ENCODE results near the gene BLM.

BLM gene

GRCh38 chr15:90780916-90781315 lies 63.8 kb downstream of the BLM start:
- DNase-seq (ENCODE audit: extremely low read depth in 1 of 2, low read depth in 1 of 2): no peak

GRCh38 chr15:90782442-90782841 lies 65.3 kb downstream of the BLM start:
- no peak for DNase-seq (ENCODE audit: extremely low read depth in 1 of 2, low read depth in 1 of 2)

- no peak for DNase-seq (ENCODE audit: extremely low read depth in 1 of 2, low read depth in 1 of 2)
These were observed 70.7 kb downstream of the BLM start for GRCh38 chr15:90787881-90788280.

GRCh38 chr15:90789462-90789861 lies 72.3 kb downstream of the BLM start:
- DNase-seq (ENCODE audit: extremely low read depth in 1 of 2, low read depth in 1 of 2): no peak

- DNase-seq (ENCODE audit: extremely low read depth in 1 of 2, low read depth in 1 of 2): no peak
These were observed 72.9 kb downstream of the BLM start for GRCh38 chr15:90790057-90790456.

- DNase-seq (ENCODE audit: extremely low read depth in 1 of 2, low read depth in 1 of 2): no peak
These were observed 73.4 kb downstream of the BLM start for GRCh38 chr15:90790561-90790960.

GRCh38 chr15:90794538-90794937 lies 77.4 kb downstream of the BLM start:
- no peak for DNase-seq (ENCODE audit: extremely low read depth in 1 of 2, low read depth in 1 of 2)

GRCh38 chr15:90799639-90800170 lies 82.6 kb downstream of the BLM start:
- DNase-seq (ENCODE audit: extremely low read depth in 1 of 2, low read depth in 1 of 2): no peak

- no peak for DNase-seq (ENCODE audit: extremely low read depth in 1 of 2, low read depth in 1 of 2)
These were observed 84.7 kb downstream of the BLM start for GRCh38 chr15:90801803-90802202.

GRCh38 chr15:90807074-90807785 lies 90.1 kb downstream of the BLM start:
- DNase-seq (ENCODE audit: extremely low read depth in 1 of 2, low read depth in 1 of 2): no peak

GRCh38 chr15:90807786-90808086 lies 90.6 kb downstream of the BLM start:
- no peak for DNase-seq (ENCODE audit: extremely low read depth in 1 of 2, low read depth in 1 of 2)

- no peak for DNase-seq (ENCODE audit: extremely low read depth in 1 of 2, low read depth in 1 of 2)
These were observed 91.5 kb downstream of the BLM start for GRCh38 chr15:90808517-90809235.

- DNase-seq (ENCODE audit: extremely low read depth in 1 of 2, low read depth in 1 of 2): no peak
These were observed 92.4 kb downstream of the BLM start for GRCh38 chr15:90809536-90809935.

- no peak for DNase-seq (ENCODE audit: extremely low read depth in 1 of 2, low read depth in 1 of 2)
These were observed 93.2 kb downstream of the BLM start for GRCh38 chr15:90810354-90810753.

GRCh38 chr15:90812171-90812957 lies 95.2 kb downstream of the BLM start:
- DNase-seq (ENCODE audit: extremely low read depth in 1 of 2, low read depth in 1 of 2): no peak

GRCh38 chr15:90812958-90813265 lies 95.8 kb downstream of the BLM start:
- DNase-seq (ENCODE audit: extremely low read depth in 1 of 2, low read depth in 1 of 2): no peak

- DNase-seq (ENCODE audit: extremely low read depth in 1 of 2, low read depth in 1 of 2): no peak
These were observed 96.6 kb downstream of the BLM start for GRCh38 chr15:90813796-90814190.

- DNase-seq (ENCODE audit: extremely low read depth in 1 of 2, low read depth in 1 of 2): no peak
These were observed 97.2 kb downstream of the BLM start for GRCh38 chr15:90814191-90814821.

GRCh38 chr15:90816401-90817116 lies 99.4 kb downstream of the BLM start:
- no peak for DNase-seq (ENCODE audit: extremely low read depth in 1 of 2, low read depth in 1 of 2)

- no peak for DNase-seq (ENCODE audit: extremely low read depth in 1 of 2, low read depth in 1 of 2)
These were observed 100.2 kb downstream of the BLM start for GRCh38 chr15:90817117-90818057.

Data from activated CD8-positive, alpha-beta memory T cell treated with anti-CD3 and anti-CD28 coated beads for 1 hour (primary cell).